ENCODE data around the gene SPRR2E. TPM values are rescaled to one million over a fixed set of nuclear protein-coding genes. Genes with fewer than 3 reads are reported as not detected.

SPRR2E gene
- total RNA-seq, 1 experiment from 2014 or later: not detected

DNA sequence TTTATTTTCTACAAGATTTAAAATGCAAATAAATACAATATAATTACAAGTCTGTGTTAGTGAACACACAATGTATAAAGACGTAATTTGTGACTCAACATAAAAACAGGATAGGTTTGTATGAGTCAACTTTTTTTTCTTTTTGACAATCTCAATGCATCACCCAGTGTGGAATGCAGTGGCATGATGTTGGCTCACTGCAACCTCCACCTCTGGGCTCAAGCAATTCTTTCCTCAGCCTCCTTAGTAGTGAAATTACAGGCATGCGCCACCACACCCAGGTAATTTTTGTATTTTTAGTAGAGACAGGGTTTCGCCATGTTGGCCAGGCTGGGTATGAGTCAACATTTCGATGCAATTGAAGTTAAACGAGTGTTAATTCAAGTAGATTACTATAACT is 5.9 kb upstream of the SPRR2E start:
- H3K36me3 ChIP-seq (ENCODE audit: control insufficient read depth, insufficient read depth, low read length): no peaks in the 10 kb centered on the region
- H3K27me3 Mint-ChIP-seq (ENCODE audit: insufficient read depth, unreplicated experiment): peaks cover 22% of the 10 kb centered on the region
- ChIA-PET POLR2A (no interaction called here), CTCF (no interaction called here)
- TF ChIP-seq, protein P1, sequence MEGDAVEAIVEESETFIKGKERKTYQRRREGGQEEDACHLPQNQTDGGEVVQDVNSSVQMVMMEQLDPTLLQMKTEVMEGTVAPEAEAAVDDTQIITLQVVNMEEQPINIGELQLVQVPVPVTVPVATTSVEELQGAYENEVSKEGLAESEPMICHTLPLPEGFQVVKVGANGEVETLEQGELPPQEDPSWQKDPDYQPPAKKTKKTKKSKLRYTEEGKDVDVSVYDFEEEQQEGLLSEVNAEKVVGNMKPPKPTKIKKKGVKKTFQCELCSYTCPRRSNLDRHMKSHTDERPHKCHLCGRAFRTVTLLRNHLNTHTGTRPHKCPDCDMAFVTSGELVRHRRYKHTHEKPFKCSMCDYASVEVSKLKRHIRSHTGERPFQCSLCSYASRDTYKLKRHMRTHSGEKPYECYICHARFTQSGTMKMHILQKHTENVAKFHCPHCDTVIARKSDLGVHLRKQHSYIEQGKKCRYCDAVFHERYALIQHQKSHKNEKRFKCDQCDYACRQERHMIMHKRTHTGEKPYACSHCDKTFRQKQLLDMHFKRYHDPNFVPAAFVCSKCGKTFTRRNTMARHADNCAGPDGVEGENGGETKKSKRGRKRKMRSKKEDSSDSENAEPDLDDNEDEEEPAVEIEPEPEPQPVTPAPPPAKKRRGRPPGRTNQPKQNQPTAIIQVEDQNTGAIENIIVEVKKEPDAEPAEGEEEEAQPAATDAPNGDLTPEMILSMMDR (IDR thresholded peaks at IDR 0.05; ENCODE audit: insufficient read depth in 1 of 2, low read depth in 1 of 2, low read length in 1 of 2, severe bottlenecking in 1 of 2, unreplicated experiment in 1 of 2): no peak
- intact Hi-C loops (cut with micrococcal nuclease; ENCODE audit: unreplicated experiment): no loop called here
- H3K27me3 ChIP-seq (replicated peaks; ENCODE audit: control insufficient read depth, insufficient read depth, low read length): no peaks in the 10 kb centered on the region
- no TSS peak for BruUV-seq (replicated peaks)
- H3K4me3 ChIP-seq (ENCODE audit: low read depth, low read length): no peak overlapping the region
- no peak overlapping the region for H3K4me3 Mint-ChIP-seq (ENCODE audit: unreplicated experiment)
- DNase-seq: no peak
- H3K9me3 Mint-ChIP-seq (ENCODE audit: unreplicated experiment): no peaks in the 10 kb centered on the region
- H3K36me3 Mint-ChIP-seq (ENCODE audit: insufficient read depth, unreplicated experiment): no peaks in the 10 kb centered on the region
- no peaks in the 10 kb centered on the region for H3K4me1 ChIP-seq
- H3K4me1 Mint-ChIP-seq (ENCODE audit: low read depth, unreplicated experiment): no peaks in the 10 kb centered on the region
- no peaks in the 10 kb centered on the region for H3K9me3 ChIP-seq
- no peak overlapping the region for H3K27ac Mint-ChIP-seq (ENCODE audit: unreplicated experiment)

DNA sequence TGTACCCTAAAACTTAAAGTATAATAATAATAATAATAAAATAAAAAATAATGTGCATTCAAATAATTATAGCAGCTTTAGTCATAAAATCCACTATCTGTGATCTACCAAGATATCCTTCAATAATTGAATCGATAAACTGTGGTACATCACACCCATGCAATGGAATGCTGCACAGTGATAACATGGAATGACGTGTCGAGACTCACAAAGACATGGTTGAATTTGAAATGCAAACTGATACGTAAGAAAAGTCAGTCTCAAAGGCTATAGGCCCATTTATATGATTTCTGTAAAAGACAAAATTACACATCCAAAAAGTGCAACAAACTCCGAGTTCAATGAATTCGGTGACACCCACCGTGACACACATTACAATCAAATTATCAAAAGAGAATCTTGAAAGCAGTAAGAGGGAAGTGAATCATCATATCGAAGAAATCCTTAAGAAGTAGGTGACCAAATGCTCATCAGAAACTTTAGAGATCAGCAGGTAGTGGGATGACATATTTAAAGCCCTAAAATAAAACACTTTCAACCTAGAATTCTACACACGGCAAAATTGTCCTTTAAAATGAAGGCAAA is 5.2 kb upstream of the SPRR2E start:
- H3K27me3 ChIP-seq (replicated peaks; ENCODE audit: control insufficient read depth, insufficient read depth, low read length): no peaks in the 10 kb centered on the region
- H3K9me3 ChIP-seq: no peaks in the 10 kb centered on the region
- Mint-ChIP-seq H3K27me3 (ENCODE audit: insufficient read depth, unreplicated experiment) (peaks cover 22% of the 10 kb centered on the region), H3K4me1 (ENCODE audit: low read depth, unreplicated experiment) (no peaks in the 10 kb centered on the region), H3K9me3 (ENCODE audit: unreplicated experiment) (no peaks in the 10 kb centered on the region), H3K27ac (ENCODE audit: unreplicated experiment) (no peak overlapping the region), H3K4me3 (ENCODE audit: unreplicated experiment) (no peak overlapping the region), H3K36me3 (ENCODE audit: insufficient read depth, unreplicated experiment) (no peaks in the 10 kb centered on the region)
- H3K4me1 ChIP-seq: no peaks in the 10 kb centered on the region
- ChIA-PET CTCF (no interaction called here), POLR2A (no interaction called here)
- DNase-seq: no peak
- TF ChIP-seq, protein P1 (IDR thresholded peaks at IDR 0.05; ENCODE audit: insufficient read depth in 1 of 2, low read depth in 1 of 2, low read length in 1 of 2, severe bottlenecking in 1 of 2, unreplicated experiment in 1 of 2): no peak
- no TSS peak for BruUV-seq (replicated peaks)
- no peak overlapping the region for H3K4me3 ChIP-seq (ENCODE audit: low read depth, low read length)
- intact Hi-C loops (cut with micrococcal nuclease; ENCODE audit: unreplicated experiment): loop anchor here (10.0 kb wide), 1 partner anchor 95 kb away; no protein-coding TSS in a partner anchor
- H3K36me3 ChIP-seq (ENCODE audit: control insufficient read depth, insufficient read depth, low read length): no peaks in the 10 kb centered on the region

DNA sequence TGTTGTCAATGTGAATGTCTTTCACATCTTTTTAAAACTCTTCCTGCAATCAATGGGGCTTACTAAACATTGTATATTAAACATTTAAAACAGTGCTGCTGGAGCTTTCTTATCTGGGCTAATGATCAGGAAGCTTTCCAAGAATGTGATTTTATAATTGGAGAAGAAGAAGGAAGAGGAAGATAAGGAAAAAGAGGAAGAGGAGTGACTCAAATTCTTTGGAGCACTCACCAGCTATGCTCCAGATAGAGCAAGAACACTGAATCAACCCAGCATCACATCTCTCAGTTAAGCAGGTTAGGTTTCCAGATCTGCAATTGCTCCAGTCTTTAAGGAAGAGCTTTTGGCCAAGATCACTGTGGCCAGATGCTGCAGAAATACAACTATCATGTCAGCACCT is 1.4 kb upstream of the SPRR2E start:
- Mint-ChIP-seq H3K36me3 (ENCODE audit: insufficient read depth, unreplicated experiment) (no peaks in the 10 kb centered on the region), H3K4me1 (ENCODE audit: low read depth, unreplicated experiment) (no peaks in the 10 kb centered on the region), H3K27me3 (ENCODE audit: insufficient read depth, unreplicated experiment) (peaks cover 14% of the 10 kb centered on the region), H3K27ac (ENCODE audit: unreplicated experiment) (no peak overlapping the region), H3K4me3 (ENCODE audit: unreplicated experiment) (no peak overlapping the region), H3K9me3 (ENCODE audit: unreplicated experiment) (no peaks in the 10 kb centered on the region)
- no peak overlapping the region for H3K4me3 ChIP-seq (ENCODE audit: low read depth, low read length)
- BruUV-seq (replicated peaks): no TSS peak
- ChIA-PET CTCF (interaction anchor here (1.5 kb wide), 1 partner anchor 442 kb away, joined by 3 read pairs; no protein-coding TSS in a partner anchor), POLR2A (no interaction called here)
- H3K36me3 ChIP-seq (ENCODE audit: control insufficient read depth, insufficient read depth, low read length): no peaks in the 10 kb centered on the region
- intact Hi-C loops (cut with micrococcal nuclease; ENCODE audit: unreplicated experiment): loop anchor here (10.0 kb wide), 1 partner anchor 99 kb away; no protein-coding TSS in a partner anchor
- TF ChIP-seq, protein P1 (IDR thresholded peaks at IDR 0.05; ENCODE audit: insufficient read depth in 1 of 2, low read depth in 1 of 2, low read length in 1 of 2, severe bottlenecking in 1 of 2, unreplicated experiment in 1 of 2): no peak
- DNase-seq: no peak
- no peaks in the 10 kb centered on the region; the same call in none of the 2 replicates for H3K27me3 ChIP-seq (replicated peaks; ENCODE audit: control insufficient read depth, insufficient read depth, low read length)
- no peaks in the 10 kb centered on the region for H3K9me3 ChIP-seq
- H3K4me1 ChIP-seq: no peaks in the 10 kb centered on the region

Measured in Caco-2 (cell line).